Cardiac muscle cell (in vitro differentiated cells and primary cell): Measurements from ENCODE around the gene OCIAD2. TPM values are rescaled to one million over a fixed set of nuclear protein-coding genes. Genes with fewer than 3 reads are reported as not detected.

ENCODE experiments used
- polyA plus RNA-seq: library from polyadenylated mRNA; unstranded; fragments of >200 nt; fragmentation: Nextera tagmentation; extraction: Ambion mirVana; gene quantifications from 2 replicates; pipeline ENCODE4 v1.2.1, GENCODE V29; 2016
- total RNA-seq: library from RNA; depleted of rRNA; stranded (reverse); fragments of >200 nt; gene quantifications from 2 replicates; pipeline ENCODE4 v1.2.3, GENCODE V29; 2016

The OCIAD2 gene
- total and polyA plus RNA-seq, 2 experiments from 2014 or later, result 14.5 to 88.0 TPM

Other genes starting within 250 kb of the OCIAD2 start
- gene FRYL, start 126.5 kb downstream of the OCIAD2 start, total RNA-seq, result 33.0 and 33.4 TPM in 2 replicates
- gene FRYL, start 126.5 kb downstream of the OCIAD2 start, polyA plus RNA-seq, result 20.6 and 32.2 TPM in 2 replicates
- gene OCIAD1, start 75.7 kb downstream of the OCIAD2 start, total RNA-seq, result 108 and 118 TPM in 2 replicates
- 193 and 195 TPM in 2 replicates for gene OCIAD1, start 75.7 kb downstream of the OCIAD2 start, polyA plus RNA-seq
- gene CWH43, start 79.5 kb upstream of the OCIAD2 start, total RNA-seq, result not detected in 2 replicates
- not detected in 2 replicates for gene CWH43, start 79.5 kb upstream of the OCIAD2 start, polyA plus RNA-seq